Stimulated activated naive CD4-positive, alpha-beta T cell (primary cell): ENCODE data around the gene PRPF6.

Experiments
- DNase-seq, 6 experiments: peaks; one replicate each; lab custom pipeline; 2025; lab: John Stamatoyannopoulos, UW

Gene PRPF6

GRCh38 chr20:63980806-63981728, at the start of gene PRPF6:
PRPF6 (plus strand) TSS chr20:63981132; CDS start chr20:63981246, 114 bp downstream.
- DNase-seq, result peak; percentile 84 to 94 (median 92)

- DNase-seq, result no peak
Observed at GRCh38 chr20:63931735-63932134, 49.2 kb upstream of the PRPF6 start.

- no peak for DNase-seq
Observed at GRCh38 chr20:63932606-63933160, 48.2 kb upstream of the PRPF6 start.

GRCh38 chr20:63933646-63934045, 47.3 kb upstream of the PRPF6 start:
- DNase-seq, result no peak

- DNase-seq, result no peak
Observed at GRCh38 chr20:63934271-63935068, 46.5 kb upstream of the PRPF6 start.

GRCh38 chr20:63935447-63935846, 45.5 kb upstream of the PRPF6 start:
- no peak for DNase-seq

- no peak for DNase-seq
Observed at GRCh38 chr20:63937596-63937995, 43.3 kb upstream of the PRPF6 start.

- no peak for DNase-seq
Observed at GRCh38 chr20:63939061-63939935, 41.6 kb upstream of the PRPF6 start.

- DNase-seq, result no peak
Observed at GRCh38 chr20:63940071-63940471, 40.9 kb upstream of the PRPF6 start.

GRCh38 chr20:63940472-63941266, 40.3 kb upstream of the PRPF6 start:
- DNase-seq, result no peak

GRCh38 chr20:63941282-63942081, 39.5 kb upstream of the PRPF6 start:
- peak; percentile 43 to 80 (median 64) for DNase-seq

GRCh38 chr20:63942250-63942951, 38.5 kb upstream of the PRPF6 start:
- peak in 5 of 6 experiments; percentile 22 to 64 (median 32) for DNase-seq

- no peak for DNase-seq
Observed at GRCh38 chr20:63942969-63943807, 37.7 kb upstream of the PRPF6 start.

- DNase-seq, result no peak
Observed at GRCh38 chr20:63943808-63944077, 37.2 kb upstream of the PRPF6 start.

- no peak for DNase-seq
Observed at GRCh38 chr20:63944078-63944941, 36.6 kb upstream of the PRPF6 start.

- DNase-seq, result no peak
Observed at GRCh38 chr20:63945031-63945658, 35.8 kb upstream of the PRPF6 start.
